Urothelium cell line (cell line): Measurements from ENCODE around the gene PTPN13.

Experiments
- DNase-seq: peaks from one replicate; pipeline ENCODE4 v3.0.0; 2011; ENCODE audit warnings: low spot score, mixed read lengths
- FAIRE-seq: peaks from 2 replicates; lab custom pipeline; 2011; peaks lifted over from hg19 to GRCh38; lab: Jason Lieb, UNC

Gene PTPN13, protein sequence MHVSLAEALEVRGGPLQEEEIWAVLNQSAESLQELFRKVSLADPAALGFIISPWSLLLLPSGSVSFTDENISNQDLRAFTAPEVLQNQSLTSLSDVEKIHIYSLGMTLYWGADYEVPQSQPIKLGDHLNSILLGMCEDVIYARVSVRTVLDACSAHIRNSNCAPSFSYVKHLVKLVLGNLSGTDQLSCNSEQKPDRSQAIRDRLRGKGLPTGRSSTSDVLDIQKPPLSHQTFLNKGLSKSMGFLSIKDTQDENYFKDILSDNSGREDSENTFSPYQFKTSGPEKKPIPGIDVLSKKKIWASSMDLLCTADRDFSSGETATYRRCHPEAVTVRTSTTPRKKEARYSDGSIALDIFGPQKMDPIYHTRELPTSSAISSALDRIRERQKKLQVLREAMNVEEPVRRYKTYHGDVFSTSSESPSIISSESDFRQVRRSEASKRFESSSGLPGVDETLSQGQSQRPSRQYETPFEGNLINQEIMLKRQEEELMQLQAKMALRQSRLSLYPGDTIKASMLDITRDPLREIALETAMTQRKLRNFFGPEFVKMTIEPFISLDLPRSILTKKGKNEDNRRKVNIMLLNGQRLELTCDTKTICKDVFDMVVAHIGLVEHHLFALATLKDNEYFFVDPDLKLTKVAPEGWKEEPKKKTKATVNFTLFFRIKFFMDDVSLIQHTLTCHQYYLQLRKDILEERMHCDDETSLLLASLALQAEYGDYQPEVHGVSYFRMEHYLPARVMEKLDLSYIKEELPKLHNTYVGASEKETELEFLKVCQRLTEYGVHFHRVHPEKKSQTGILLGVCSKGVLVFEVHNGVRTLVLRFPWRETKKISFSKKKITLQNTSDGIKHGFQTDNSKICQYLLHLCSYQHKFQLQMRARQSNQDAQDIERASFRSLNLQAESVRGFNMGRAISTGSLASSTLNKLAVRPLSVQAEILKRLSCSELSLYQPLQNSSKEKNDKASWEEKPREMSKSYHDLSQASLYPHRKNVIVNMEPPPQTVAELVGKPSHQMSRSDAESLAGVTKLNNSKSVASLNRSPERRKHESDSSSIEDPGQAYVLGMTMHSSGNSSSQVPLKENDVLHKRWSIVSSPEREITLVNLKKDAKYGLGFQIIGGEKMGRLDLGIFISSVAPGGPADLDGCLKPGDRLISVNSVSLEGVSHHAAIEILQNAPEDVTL (N-terminal part only)

DNA sequence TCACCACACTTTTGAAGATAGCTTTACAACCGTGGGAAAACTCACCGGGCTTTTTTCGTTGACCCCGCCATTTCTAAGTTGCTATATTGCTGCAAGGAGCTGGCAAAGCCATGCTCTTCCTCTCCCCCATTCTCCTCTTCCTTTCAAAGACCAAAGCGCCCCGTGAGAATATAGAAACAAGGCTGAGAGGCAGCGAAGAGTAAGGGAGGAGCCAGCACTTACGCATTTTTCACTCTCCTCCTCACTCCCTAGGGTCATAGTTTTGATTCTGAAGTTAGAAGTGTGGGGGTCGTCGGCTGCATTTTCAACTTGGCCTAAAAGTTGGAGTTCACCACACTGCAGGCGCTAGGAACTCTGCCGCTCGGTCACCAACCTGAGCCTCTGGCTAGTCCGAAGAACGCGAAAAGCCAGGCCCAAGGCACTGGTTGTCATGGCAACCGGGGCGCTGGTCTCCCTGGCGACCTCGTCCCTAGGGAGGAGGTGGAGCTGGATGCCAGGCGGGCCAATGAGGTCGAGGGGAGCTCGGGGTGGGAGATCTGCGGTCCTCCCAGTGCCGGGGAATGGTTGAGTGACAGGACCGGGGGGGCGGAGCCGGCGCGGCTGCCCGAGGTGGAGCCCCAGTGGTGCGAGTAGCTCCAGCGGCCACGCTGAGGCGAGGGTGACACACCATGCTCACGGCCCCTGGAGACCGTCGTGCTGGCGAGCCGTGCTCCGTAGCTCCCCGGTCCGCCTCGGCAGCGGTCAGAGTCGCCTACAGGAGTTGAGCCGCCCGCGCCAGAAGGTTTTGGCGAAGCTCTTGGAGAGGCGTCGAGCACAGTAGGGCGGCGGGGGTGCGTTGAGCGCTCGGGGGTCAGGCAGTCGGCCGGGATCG, at the start of gene PTPN13:
TSS of gene PTPN13 (plus strand) at position 628 of the 871 bp plus-strand sequence. CDS start 40,942 bp downstream, outside the sequence.
- DNase-seq = peak; percentile 99
- FAIRE-seq = peak; percentile 97

DNA sequence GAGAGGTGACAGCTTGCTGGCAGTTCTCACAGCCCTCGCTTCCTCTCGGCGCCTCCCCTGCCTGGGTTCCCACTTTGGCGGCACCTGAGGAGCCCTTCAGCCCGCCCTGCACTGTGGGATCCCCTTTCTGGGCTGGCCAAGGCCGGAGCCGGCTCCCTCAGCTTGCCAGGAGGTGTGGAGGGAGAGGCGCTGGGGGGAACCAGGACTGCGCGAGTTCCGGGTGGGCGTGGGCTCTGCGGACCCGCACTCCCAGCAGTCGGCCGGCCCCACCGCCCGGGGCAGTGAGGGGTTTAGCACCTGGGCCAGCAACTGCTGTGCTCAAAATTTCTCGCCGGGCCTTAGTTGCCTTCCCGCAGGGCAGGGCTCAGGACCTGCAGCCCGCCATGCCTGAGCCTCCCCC, 47.0 kb upstream of the PTPN13 start:
- no peak for FAIRE-seq

DNA sequence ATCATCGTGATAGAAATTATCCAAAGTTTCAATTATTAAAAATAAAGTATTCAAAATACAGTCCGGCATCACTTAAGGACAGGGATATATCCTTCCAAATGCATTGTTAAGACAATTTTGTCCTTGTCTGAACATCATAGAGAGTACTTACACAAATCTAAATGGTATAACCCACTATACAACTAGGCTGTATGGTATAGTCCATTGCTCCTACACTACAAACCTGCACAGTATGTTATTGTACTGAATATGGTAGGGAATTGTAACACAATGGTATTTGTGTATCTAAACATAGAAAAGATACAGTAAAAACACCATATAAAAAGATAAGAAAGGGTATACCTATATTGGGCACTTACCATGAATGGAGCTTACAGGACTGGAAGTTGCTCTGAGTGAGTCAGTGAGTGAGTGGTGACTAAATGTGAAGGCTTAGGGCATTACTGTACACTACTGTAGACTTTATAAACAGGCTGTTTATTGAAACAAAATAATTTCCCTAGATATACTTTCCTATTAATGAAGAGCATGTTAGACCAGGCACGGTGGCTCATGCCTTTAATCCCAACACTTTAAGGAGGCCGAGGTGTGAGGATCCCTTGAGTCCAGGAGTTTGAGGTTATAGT, 44.8 kb upstream of the PTPN13 start:
- no peak for FAIRE-seq
- no peak for DNase-seq

More for the DNA sequence above, 47.0 kb upstream of the PTPN13 start:
- DNase-seq = no peak

DNA sequence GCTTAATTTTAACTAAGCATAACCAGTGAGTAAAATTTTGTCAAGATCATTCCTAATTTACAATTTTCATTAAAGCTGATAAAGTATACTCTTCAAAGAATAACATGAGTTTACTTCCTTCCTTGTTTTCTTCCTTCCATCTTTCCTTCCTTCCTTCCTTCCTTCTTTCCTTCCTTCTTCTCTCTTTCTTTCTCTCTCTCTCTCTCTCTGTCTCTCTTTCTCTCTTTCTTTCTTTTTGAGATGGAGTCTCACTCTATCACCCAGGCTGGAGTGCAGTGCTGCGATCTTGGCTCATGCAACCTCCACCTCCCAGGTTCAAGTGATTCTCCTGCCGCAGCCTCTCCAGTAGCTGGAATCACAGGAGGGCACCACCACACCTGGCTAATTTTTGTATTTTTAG, 42.7 kb upstream of the PTPN13 start:
- no peak for DNase-seq
- peak; percentile 13 for FAIRE-seq

DNA sequence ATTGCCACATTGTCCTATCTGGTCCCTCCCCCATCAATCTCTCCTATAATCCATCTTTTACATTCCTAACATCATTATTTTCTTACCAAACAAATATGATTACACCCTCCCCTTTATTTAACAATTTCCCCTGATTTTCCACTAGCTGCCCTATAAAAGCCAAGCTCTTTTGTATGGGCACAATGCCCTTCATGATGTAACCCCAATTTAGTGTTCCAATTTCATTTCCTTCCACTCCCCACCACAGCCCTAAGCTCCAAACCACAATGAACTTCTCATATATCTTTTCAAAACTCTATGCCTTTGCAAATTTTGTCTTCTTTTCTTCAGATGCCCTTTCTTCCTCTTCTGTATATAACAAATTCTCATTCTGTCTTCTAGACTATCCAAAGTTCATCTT, 39.5 kb upstream of the PTPN13 start:
- FAIRE-seq = no peak

DNA sequence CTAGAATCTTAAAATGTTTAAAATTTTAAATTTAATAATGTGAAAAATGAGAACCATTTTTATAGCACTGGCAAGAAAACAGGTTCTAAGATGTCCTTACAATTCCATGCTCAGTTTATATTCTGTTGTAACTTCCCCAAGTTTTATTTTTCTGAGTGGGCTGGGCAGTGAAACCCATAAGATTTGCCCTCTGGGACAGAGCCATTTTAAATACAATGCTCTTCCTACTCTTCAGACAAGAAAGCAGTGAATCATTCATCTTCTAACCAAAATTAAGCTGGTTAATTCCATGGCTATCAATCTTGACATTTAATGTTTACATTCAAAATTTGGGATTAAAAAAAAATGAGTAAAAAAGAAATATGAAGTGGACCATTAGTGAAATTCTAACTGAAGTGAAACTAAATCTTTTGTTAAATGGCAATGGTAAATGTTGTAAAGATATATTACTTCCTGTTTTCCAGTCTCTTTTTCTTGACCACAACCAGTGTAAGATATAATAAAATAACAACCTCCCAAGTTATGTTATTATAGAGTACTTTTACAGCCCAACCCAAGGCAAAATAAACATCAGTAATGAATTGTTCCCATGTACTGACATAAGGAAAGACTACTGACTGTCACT, 37.2 kb upstream of the PTPN13 start:
- FAIRE-seq (no peak), DNase-seq (no peak)

More for the DNA sequence above, 39.5 kb upstream of the PTPN13 start:
- no peak for DNase-seq

DNA sequence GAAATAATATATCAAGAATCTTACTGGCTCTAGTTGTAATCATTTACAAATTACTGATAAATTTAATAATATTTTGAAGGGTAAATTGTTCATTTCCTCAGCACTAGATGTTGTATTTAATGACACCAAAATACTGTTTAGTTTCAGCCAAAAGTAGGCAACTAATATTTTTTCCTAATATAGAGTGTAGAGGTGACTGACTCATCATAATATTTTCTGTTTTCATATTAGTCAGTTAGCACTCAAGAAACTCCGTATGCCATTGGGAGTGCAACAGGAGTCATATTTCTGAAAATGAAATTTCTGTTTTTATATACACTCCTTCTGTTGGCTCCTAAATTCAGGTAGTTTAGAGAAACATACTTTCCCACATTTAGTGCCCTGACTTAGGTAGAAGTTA, 36.6 kb upstream of the PTPN13 start:
- no peak for FAIRE-seq
- no peak for DNase-seq

DNA sequence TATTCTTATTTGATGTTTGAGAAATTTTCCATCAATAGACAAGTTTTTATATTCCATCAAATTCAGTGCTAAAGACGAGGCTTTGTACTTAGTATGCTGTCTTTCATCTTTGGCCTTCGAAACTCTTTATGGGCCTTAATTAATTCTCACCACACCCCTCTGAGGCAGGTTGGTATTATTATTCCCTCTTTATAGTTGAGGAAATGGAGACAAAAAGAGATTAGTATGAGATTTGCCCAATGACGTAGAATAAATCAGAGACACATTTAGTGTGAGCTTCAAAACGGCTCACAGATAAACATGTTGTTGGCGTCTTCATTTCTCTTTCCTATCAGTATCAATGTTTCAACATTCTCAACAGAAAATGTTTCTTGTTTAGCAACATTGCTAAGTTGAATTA, 35.9 kb upstream of the PTPN13 start:
- FAIRE-seq (no peak), DNase-seq (no peak)

DNA sequence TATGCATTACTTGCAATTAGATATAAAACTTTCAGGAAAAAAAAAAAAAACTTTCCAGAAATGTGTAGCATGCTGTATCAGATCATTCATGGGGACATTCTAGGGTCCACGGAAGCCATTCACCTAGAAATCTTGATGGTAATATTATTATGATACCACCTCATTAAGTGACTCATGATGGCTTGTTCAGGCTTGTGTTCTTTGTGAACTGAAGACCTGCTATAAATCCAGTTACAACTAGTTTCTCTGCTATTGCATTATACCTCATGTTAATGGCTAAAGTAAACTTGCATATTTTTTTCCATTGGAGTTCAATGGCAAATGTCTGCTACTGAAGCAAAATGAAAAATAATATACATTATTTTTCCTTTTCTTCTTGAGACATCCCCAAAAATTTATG, 35.3 kb upstream of the PTPN13 start:
- FAIRE-seq = no peak

DNA sequence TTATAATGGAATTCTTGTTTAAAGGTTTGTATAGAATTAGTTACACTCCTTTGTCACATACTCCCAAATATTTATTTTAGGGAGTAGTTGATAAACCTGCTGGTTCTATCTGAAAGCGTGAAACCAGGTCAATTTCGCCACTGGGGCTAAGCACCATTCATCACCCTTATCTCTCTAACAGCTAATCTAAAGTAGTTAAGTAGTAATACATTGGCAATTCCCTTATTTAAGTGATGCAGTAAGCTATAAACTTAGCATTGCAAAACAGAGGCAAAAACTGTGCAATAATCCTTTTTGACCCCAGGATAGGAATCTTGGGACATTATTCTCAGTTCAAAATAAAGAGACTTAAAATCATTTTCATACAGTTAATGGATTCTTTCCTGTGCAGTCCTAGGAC, 33.7 kb upstream of the PTPN13 start:
- FAIRE-seq (no peak), DNase-seq (no peak)

More for the DNA sequence above, 35.3 kb upstream of the PTPN13 start:
- DNase-seq = no peak

DNA sequence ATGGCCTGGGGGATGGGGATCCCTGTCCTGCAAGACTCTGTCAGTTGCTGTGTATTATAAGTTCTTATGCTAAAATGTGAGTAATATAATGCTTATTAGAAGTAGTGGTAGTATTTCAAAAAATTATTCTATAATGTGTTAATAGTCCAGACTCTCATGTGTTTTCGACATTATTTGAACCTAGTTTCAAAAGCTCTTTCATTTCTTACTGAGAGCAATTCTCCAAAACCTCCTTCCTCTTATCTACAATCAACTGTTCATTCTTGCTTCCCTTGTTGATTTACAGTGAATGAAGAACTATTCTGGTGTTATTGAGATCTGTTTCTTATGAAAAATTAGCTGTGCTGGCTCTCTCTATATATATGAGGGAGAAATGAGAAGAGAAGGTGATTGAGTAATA, 32.9 kb upstream of the PTPN13 start:
- no peak for FAIRE-seq

DNA sequence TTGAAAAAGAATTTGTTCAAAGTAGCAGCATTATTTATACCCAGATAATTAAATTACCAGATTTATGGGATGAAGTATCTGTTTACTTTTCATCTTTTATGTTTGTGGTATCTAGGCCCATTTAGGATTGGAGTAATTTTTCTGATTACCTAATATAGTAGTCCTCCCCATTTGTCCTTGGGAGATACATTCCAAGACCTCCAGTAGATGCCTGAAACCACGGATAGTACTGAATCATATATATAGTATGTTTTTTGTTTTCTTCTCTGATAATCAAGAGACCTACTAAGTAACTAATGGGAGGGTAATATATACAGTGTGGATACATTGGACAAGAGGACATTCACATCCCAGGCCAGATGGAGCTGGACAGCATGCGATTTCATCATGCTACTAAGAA, 30.7 kb upstream of the PTPN13 start:
- no peak for FAIRE-seq
- no peak for DNase-seq

More for the DNA sequence above, 32.9 kb upstream of the PTPN13 start:
- DNase-seq = no peak

DNA sequence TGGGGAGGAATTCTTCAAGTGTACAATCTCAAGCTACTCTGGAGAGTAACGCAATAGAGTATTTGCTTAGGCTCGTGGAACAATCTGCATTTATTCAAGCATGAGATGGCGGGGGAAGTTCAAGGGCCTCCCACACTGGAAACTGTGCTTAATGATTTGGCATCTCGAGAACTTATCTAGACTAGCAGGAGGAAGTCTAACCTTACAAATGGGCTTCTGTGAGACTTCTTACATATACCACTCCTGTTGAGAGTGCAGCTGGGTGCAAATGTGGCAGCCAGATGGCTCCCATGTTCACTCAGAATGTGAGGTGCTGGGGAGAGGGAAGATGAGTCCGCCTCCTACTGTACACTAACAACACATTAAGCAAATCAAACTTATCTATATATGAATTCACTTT, 29.3 kb upstream of the PTPN13 start:
- DNase-seq = no peak
- no peak for FAIRE-seq

DNA sequence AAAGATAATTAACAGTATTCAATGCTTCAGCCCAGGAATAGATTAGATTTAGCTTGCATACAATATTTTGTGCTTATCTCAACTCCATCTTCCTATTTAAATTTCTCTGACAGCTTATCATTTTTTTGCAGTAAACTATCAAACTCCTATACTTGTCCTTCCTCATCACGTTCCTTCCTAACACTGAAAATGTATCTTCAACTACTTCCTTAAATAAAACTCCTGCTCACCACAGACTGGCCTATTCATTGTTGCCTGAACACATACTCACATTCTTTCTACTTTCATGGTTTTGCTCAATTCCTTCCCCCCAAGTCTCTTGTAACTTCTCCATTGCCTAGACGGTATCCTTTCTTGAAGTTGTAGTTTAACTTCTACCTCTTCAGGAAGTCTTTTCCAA, 28.5 kb upstream of the PTPN13 start:
- FAIRE-seq (no peak), DNase-seq (no peak)

DNA sequence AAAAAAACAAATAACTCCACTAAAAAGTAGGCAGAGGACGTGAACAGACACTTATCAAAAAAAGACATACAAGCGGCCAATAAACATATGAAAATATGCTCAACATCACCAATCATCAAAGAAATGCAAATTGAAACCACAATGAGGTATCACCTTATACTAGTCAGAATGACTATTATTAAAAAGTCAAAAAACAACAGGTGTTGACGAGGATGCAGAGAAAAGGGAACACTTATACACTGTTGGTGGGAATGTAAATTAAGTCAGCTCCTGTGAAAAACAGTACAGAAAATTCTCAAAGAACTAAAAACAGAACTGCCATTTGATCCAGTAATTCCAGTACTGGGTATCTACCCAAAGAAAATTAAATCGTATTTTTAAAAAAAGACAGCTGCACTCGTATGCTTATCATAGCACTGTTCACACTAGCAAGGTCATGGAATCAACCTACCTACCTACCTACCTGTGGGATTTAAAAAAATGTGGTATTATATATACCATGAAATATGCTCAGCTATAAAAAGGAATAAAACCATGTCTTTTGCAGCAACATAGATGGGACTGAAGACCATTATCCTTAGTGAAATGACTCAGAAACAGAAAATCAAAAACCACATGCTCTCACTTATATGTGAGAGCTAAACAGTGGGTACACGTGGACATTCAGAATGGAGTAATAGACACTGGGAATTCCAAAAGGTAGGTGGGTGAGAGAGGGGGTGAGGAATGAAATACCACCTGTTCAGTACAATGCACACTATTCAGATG, 24.8 kb upstream of the PTPN13 start:
- no peak for FAIRE-seq
- DNase-seq = no peak

DNA sequence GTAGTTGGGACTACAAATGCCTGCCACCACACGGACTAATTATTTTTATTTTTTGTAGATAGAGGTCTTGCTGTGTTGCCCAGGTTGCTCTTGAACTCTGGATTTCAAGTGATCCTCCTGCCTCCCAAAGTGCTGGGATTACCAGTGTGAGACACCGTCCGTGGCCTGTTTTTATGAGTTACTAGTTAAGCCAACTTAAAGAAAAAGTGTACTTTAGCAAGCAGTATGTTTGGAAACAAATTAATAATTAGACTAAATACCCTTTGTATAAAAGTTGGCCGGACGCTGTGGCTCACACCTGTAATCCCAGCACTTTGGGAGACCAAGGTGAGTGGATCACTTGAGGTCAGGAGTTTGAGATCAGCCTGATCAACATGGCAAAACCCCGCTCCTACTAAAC, 14.2 kb upstream of the PTPN13 start:
- DNase-seq (no peak), FAIRE-seq (no peak)

DNA sequence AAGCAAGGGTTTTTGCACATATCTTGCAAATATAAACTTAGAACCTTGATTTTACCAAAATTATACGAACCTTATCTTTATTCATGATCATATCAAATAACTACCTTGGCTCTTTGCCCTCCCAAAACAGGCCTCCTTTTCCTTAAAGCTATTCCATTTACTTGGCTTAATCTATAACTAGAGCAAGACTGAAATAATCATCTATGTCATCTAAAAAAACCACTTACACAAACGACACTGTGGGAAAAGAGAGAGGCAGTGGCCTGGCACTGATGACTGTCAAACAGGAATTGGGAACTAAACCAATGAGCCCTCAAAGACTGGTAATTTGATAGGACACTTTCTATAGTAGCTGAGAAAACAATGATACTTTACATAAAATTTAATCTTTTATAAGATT, 11.7 kb upstream of the PTPN13 start:
- FAIRE-seq = no peak
- DNase-seq = no peak

DNA sequence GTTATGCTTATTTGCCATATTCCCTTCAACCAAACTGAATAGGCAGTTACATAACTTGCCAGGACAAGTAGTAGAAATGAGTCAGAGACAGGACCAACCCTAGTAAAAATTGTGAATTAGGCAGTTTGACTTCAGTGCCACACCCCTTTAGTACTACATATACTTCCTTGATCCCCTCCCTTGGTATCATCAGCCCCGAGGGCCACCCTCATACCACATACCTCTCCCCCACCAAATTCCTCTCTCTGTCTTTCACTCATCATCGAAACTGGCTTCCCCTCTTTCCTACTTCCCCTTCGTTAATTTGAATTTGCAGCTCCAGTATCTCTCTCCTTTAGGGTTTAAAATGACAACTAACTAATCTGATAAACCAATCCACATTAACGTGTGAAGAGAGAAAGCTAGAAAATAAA, 7.9 kb upstream of the PTPN13 start:
- DNase-seq (peak; percentile 11), FAIRE-seq (no peak)
